Vagina (tissue), 2 donors: ENCODE measurements around the gene OGFOD2. TPM values are rescaled to one million over a fixed set of nuclear protein-coding genes. Genes with fewer than 3 reads are reported as not detected.
A peak's percentile ranks its signal among the peaks of the same experiment; 100 is the strongest.

ENCODE experiments used
- DNase-seq, 2 donors: peaks; one replicate each; pipeline ENCODE4 v3.0.0-alpha.2; 2017; ENCODE audit errors: extremely low spot score in 2 of 2
- H3K27ac ChIP-seq: fragments of 200-600 bp; sonication (generic); one replicate; pipeline ENCODE4 v1.5.1; 2019
- H3K27me3 ChIP-seq: fragments of 200-600 bp; sonication (generic); one replicate; pipeline ENCODE4 v1.5.1; 2019
- H3K36me3 ChIP-seq, 2 donors: fragments of 200-600 bp; sonication (generic); one replicate each; pipeline ENCODE4 v1.5.1; 2017 to 2019
- H3K4me1 ChIP-seq: fragments of 200-600 bp; sonication (generic); one replicate; pipeline ENCODE4 v1.5.1; 2019
- H3K4me3 ChIP-seq, 2 donors: fragments of 200-600 bp; sonication (generic); 1 replicate in 1 of 2; 2 replicates in 1 of 2; pipeline ENCODE4 v1.5.1; 2016 to 2019
- H3K9me3 ChIP-seq: fragments of 200-600 bp; sonication (generic); one replicate; pipeline ENCODE4 v1.5.1; 2019
- CTCF ChIP-seq, 3 experiments: fragments of 450-650 bp in 2 of 3; fragments of 200-600 bp in 1 of 3; sonication (generic) in 1 of 3; IDR thresholded peaks; one replicate each; pipeline ENCODE4 v1.5.1; 2017 to 2019; ENCODE audit warnings: antibody characterized with exemption in 3 of 3, mild to moderate bottlenecking in 2 of 3, moderate library complexity in 2 of 3
- POLR2A ChIP-seq, 2 donors: fragments of 450-650 bp; IDR thresholded peaks; one replicate each; pipeline ENCODE4 v1.6.1; 2017; ENCODE audit warnings: antibody characterized with exemption in 2 of 2, mild to moderate bottlenecking in 2 of 2, moderate library complexity in 2 of 2
- POLR2AphosphoS5 ChIP-seq, 2 donors: sonication (generic); formaldehyde crosslinking; IDR thresholded peaks; one replicate each; pipeline ENCODE4 v1.9.0; 2017; ENCODE audit warnings: antibody characterized with exemption in 2 of 2, mild to moderate bottlenecking in 2 of 2, low read depth in 1 of 2; ENCODE audit not compliant: insufficient read depth in 1 of 2
- intact Hi-C: fragments of 100-400 bp; cut with DNase I; formaldehyde crosslinking; loops from one replicate; pipeline ENCODE4 v1.15.1; 2023
- total RNA-seq: library from RNA; depleted of rRNA; stranded (reverse); fragments of >200 nt; gene quantifications from one replicate; pipeline ENCODE4 v1.2.3, GENCODE V29; 2016

The OGFOD2 gene
- total RNA-seq, 1 donor from 2014 or later, result 26.0 TPM

- Histone ChIP-seq H3K36me3 (peaks cover 0 to 1% of the 10 kb centered on the region in 2 donors), H3K4me3 (no peak overlapping the region), H3K27ac (no peak overlapping the region), H3K27me3 (no peaks in the 10 kb centered on the region), H3K4me1 (peaks cover 74% of the 10 kb centered on the region), H3K9me3 (no peaks in the 10 kb centered on the region)
- TF ChIP-seq CTCF (IDR thresholded peaks at IDR 0.05), result no peak
- no peak for TF ChIP-seq POLR2A (IDR thresholded peaks at IDR 0.05)
- no peak for TF ChIP-seq POLR2AphosphoS5 (IDR thresholded peaks at IDR 0.05; ENCODE audit: insufficient read depth in 1 of 2, low read depth in 1 of 2)
- DNase-seq, result no peak
- intact Hi-C loops, result no loop called here
Observed at GRCh38 chr12:122977655-122978392, 2.8 kb downstream of the OGFOD2 start.

- peaks cover 0 to 6% of the 10 kb centered on the region in 2 donors for H3K36me3 ChIP-seq
- peaks cover 80% of the 10 kb centered on the region for H3K4me1 ChIP-seq
- H3K27ac ChIP-seq, result no peak overlapping the region
- no peaks in the 10 kb centered on the region for H3K9me3 ChIP-seq
- TF ChIP-seq POLR2A (IDR thresholded peaks at IDR 0.05) (no peak), POLR2AphosphoS5 (IDR thresholded peaks at IDR 0.05; ENCODE audit: insufficient read depth in 1 of 2, low read depth in 1 of 2) (no peak), CTCF (IDR thresholded peaks at IDR 0.05) (no peak)
- no peaks in the 10 kb centered on the region for H3K27me3 ChIP-seq
- no peak overlapping the region for H3K4me3 ChIP-seq
- no peak for DNase-seq
- intact Hi-C loops, result no loop called here
Observed at GRCh38 chr12:122978507-122978955, 3.5 kb downstream of the OGFOD2 start.

GRCh38 chr12:122979001-122979907 is 4.2 kb downstream of the OGFOD2 start:
- peak overlapping the region; percentile 83 for H3K27ac ChIP-seq
- peaks cover 0 to 6% of the 10 kb centered on the region in 2 donors for H3K36me3 ChIP-seq
- DNase-seq, result no peak
- H3K4me1 ChIP-seq, result peaks cover 80% of the 10 kb centered on the region
- H3K9me3 ChIP-seq, result no peaks in the 10 kb centered on the region
- intact Hi-C loops, result no loop called here
- TF ChIP-seq POLR2A (IDR thresholded peaks at IDR 0.05), result no peak
- no peak for TF ChIP-seq CTCF (IDR thresholded peaks at IDR 0.05)
- no peak for TF ChIP-seq POLR2AphosphoS5 (IDR thresholded peaks at IDR 0.05; ENCODE audit: insufficient read depth in 1 of 2, low read depth in 1 of 2)
- H3K27me3 ChIP-seq, result no peaks in the 10 kb centered on the region
- peak overlapping the region; percentile 81 to 93 for H3K4me3 ChIP-seq

- H3K4me3 ChIP-seq, result peak overlapping the region; percentile 81 to 93
- H3K27ac ChIP-seq, result peak overlapping the region; percentile 83
- intact Hi-C loops, result loop anchor here (5.0 kb wide), 1 partner anchor 252 kb away; the partner anchor contains the start of genes MPHOSPH9 and MTRFR
- peaks cover 0 to 6% of the 10 kb centered on the region in 2 donors for H3K36me3 ChIP-seq
- H3K27me3 ChIP-seq, result no peaks in the 10 kb centered on the region
- TF ChIP-seq POLR2AphosphoS5 (IDR thresholded peaks at IDR 0.05; ENCODE audit: insufficient read depth in 1 of 2, low read depth in 1 of 2), result no peak
- no peak for TF ChIP-seq CTCF (IDR thresholded peaks at IDR 0.05)
- no peak for TF ChIP-seq POLR2A (IDR thresholded peaks at IDR 0.05)
- H3K9me3 ChIP-seq, result no peaks in the 10 kb centered on the region
- H3K4me1 ChIP-seq, result peaks cover 86% of the 10 kb centered on the region
- DNase-seq, result no peak
Observed at GRCh38 chr12:122979908-122980182, 4.8 kb downstream of the OGFOD2 start.
